ENCODE measurements around the gene AGA.
A peak's percentile ranks its signal among the peaks of the same experiment; 100 is the strongest.

The AGA gene

GRCh38 chr4:177393236-177393635 lies 49.0 kb downstream of the AGA start:
- TF ChIP-seq, protein P1, sequence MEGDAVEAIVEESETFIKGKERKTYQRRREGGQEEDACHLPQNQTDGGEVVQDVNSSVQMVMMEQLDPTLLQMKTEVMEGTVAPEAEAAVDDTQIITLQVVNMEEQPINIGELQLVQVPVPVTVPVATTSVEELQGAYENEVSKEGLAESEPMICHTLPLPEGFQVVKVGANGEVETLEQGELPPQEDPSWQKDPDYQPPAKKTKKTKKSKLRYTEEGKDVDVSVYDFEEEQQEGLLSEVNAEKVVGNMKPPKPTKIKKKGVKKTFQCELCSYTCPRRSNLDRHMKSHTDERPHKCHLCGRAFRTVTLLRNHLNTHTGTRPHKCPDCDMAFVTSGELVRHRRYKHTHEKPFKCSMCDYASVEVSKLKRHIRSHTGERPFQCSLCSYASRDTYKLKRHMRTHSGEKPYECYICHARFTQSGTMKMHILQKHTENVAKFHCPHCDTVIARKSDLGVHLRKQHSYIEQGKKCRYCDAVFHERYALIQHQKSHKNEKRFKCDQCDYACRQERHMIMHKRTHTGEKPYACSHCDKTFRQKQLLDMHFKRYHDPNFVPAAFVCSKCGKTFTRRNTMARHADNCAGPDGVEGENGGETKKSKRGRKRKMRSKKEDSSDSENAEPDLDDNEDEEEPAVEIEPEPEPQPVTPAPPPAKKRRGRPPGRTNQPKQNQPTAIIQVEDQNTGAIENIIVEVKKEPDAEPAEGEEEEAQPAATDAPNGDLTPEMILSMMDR (IDR thresholded peaks at IDR 0.05; ENCODE audit: low read depth, low read length) = no peak
- no peak for DNase-seq (ENCODE audit: extremely low read depth, low read depth)

- no peak for DNase-seq (ENCODE audit: extremely low read depth, low read depth)
- TF ChIP-seq, protein P1 (IDR thresholded peaks at IDR 0.05; ENCODE audit: low read depth, low read length) = no peak
These were observed 50.3 kb downstream of the AGA start for GRCh38 chr4:177391953-177392352.

GRCh38 chr4:177391287-177391686 lies 51.0 kb downstream of the AGA start:
- TF ChIP-seq, protein P1 (IDR thresholded peaks at IDR 0.05; ENCODE audit: low read depth, low read length) = no peak
- no peak for DNase-seq (ENCODE audit: extremely low read depth, low read depth)

DNA sequence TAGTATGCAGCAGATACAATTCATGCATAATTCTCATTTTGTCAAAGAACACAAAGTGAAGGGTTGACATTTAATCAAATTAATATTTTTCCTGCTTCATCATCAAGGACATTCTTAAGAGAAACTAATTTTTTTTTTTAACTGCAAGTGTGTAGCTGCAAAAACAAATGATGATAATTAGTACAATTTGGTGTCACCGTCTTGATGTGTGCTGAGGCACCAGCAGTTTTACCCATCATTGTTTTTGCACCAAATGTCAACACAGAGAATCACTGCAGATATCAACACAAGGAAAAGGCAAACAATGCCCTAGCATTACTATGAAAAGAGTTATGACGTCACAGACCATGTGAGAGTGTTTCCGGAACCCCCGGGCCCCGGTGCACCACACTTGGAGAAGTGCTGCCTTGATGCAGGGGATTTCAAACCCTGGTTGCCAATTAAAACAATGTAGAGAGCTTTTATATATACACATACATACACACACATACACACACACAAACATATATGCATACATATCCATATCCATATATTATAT lies 55.9 kb downstream of the AGA start:
- TF ChIP-seq, protein P1 (IDR thresholded peaks at IDR 0.05; ENCODE audit: low read depth, low read length) = no peak

GRCh38 chr4:177385576-177386277 lies 56.5 kb downstream of the AGA start:
- TF ChIP-seq, protein P1 (IDR thresholded peaks at IDR 0.05; ENCODE audit: low read depth, low read length) = no peak
- peak; percentile 19 for DNase-seq (ENCODE audit: extremely low read depth, low read depth)

More for the DNA sequence above, 55.9 kb downstream of the AGA start:
- no peak for DNase-seq (ENCODE audit: extremely low read depth, low read depth)

DNA sequence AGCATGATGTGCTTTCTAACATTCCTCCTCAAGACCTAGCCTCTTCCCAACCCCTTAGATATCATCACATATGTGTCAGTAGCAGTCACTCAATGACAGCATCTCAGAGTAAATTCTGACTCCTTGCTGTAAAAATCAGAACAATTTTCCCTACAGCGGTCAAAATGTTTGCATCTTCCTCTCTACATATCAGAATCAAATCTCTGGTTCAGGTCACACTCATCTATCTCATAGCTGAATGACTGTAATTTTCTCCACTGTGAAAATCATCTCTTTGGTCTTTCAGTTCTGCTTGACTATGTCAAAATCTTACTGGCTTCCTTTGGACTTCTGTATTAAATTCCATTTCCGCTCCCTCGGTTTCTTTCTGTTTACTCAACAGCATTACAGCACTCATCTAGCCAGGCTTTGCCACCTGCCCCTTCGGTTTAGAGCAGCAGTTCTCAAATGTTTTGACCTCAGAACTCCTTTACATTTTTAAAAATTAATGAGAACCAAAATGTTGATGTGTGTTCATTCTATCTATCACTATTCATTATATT lies 57.3 kb downstream of the AGA start:
- TF ChIP-seq, protein P1 (IDR thresholded peaks at IDR 0.05; ENCODE audit: low read depth, low read length) = no peak
- DNase-seq (ENCODE audit: extremely low read depth, low read depth) = no peak

GRCh38 chr4:177381762-177382310 lies 60.4 kb downstream of the AGA start:
- TF ChIP-seq, protein P1 (IDR thresholded peaks at IDR 0.05; ENCODE audit: low read depth, low read length) = no peak
- DNase-seq (ENCODE audit: extremely low read depth, low read depth) = no peak

Measured in AG09319 (cell line).